H1 (cell line): ENCODE data around the gene STXBP4. TPM values are rescaled to one million over a fixed set of nuclear protein-coding genes. Genes with fewer than 3 reads are reported as not detected.

Source experiments
- CTCF ChIA-PET: fragments of 300-600 bp; sonication (Branson Sonifier 250); formaldehyde crosslinking; loops from one replicate; lab custom pipeline; 2021; ENCODE audit not compliant: partially characterized antibody; lab: Charles Lee
- POLR2A ChIA-PET: fragments of 300-600 bp; sonication (Branson Sonifier 250); formaldehyde crosslinking; loops from one replicate; lab custom pipeline; 2021; ENCODE audit warnings: inconsistent platforms; ENCODE audit not compliant: partially characterized antibody; lab: Charles Lee
- DNase-seq, 2 experiments: peaks; one replicate each; pipeline versions ENCODE4 v3.0.0 to v3.0.0-alpha.2; 2010 to 2022; ENCODE audit warnings: low spot score in 2 of 2, low read depth in 1 of 2, mixed read lengths in 1 of 2
- FAIRE-seq: peaks from 2 replicates; lab custom pipeline; 2011; peaks lifted over from hg19 to GRCh38; lab: Jason Lieb, UNC
- H2AFZ ChIP-seq: 2 replicates; pipeline ENCODE4 v1.8.1; 2012; ENCODE audit warnings: low read length, inconsistent platforms
- H2AK5ac ChIP-seq: 2 replicates; pipeline ENCODE4 v1.6.1; 2013; ENCODE audit warnings: low read depth, low read length
- H2BK120ac ChIP-seq: replicated peaks from 2 replicates; pipeline ENCODE3; 2013; ENCODE audit warnings: low read depth, low read length, inconsistent platforms
- H2BK12ac ChIP-seq: 2 replicates; pipeline ENCODE4 v1.6.1; 2013; ENCODE audit warnings: low read depth, low read length
- H2BK15ac ChIP-seq: 2 replicates; pipeline ENCODE4 v1.6.1; 2013; ENCODE audit warnings: low read length
- H2BK20ac ChIP-seq: 2 replicates; pipeline ENCODE4 v1.6.1; 2013; ENCODE audit warnings: low read length
- H2BK5ac ChIP-seq: 2 replicates; pipeline ENCODE4 v1.6.1; 2013; ENCODE audit warnings: low read depth, low read length
- H3K14ac ChIP-seq: 2 replicates; pipeline ENCODE4 v1.6.1; 2013; ENCODE audit warnings: inconsistent platforms; ENCODE audit not compliant: insufficient read length
- H3K18ac ChIP-seq: 2 replicates; pipeline ENCODE4 v1.6.1; 2013; ENCODE audit warnings: low read length; ENCODE audit errors: extremely low read depth
- H3K23ac ChIP-seq: 2 replicates; pipeline ENCODE4 v1.6.1; 2013; ENCODE audit warnings: inconsistent platforms; ENCODE audit not compliant: insufficient read length
- H3K23me2 ChIP-seq: 2 replicates; pipeline ENCODE4 v1.6.1; 2013; ENCODE audit warnings: low read depth, low read length
- H3K27ac ChIP-seq: 2 replicates; pipeline ENCODE4 v1.6.1; 2011; ENCODE audit warnings: low read depth, low read length, inconsistent platforms
- H3K27me3 ChIP-seq, 4 experiments: replicated peaks in 1 of 4; 1 replicate in 1 of 4; 2 replicates in 3 of 4; pipeline versions ENCODE4 v1.6.1 to v1.8.1; 2011 to 2013; ENCODE audit warnings: low read length in 3 of 4, mild to moderate bottlenecking in 3 of 4, inconsistent platforms in 2 of 4, mixed read lengths in 2 of 4, moderate library complexity in 1 of 4; ENCODE audit not compliant: control insufficient read depth in 3 of 4, insufficient read depth in 3 of 4; ENCODE audit errors: extremely low read depth in 1 of 4
- H3K36me3 ChIP-seq, 4 experiments: 2 replicates each; pipeline versions ENCODE4 v1.6.1 to v1.8.1; 2011 to 2013; ENCODE audit warnings: mild to moderate bottlenecking in 4 of 4, low read length in 3 of 4, moderate library complexity in 2 of 4, control low read depth in 1 of 4, inconsistent platforms in 1 of 4; ENCODE audit not compliant: insufficient read depth in 4 of 4, control insufficient read depth in 2 of 4
- H3K4ac ChIP-seq: replicated peaks from 2 replicates; pipeline ENCODE3; 2013; ENCODE audit warnings: low read length, low read depth, mixed read lengths, inconsistent platforms; ENCODE audit not compliant: insufficient read length
- H3K4me1 ChIP-seq, 4 experiments: replicated peaks in 1 of 4; 1 replicate in 1 of 4; 2 replicates in 3 of 4; pipeline versions ENCODE4 v1.6.1 to v1.8.1; 2011 to 2013; ENCODE audit warnings: low read length in 3 of 4, inconsistent platforms in 2 of 4, mixed read lengths in 1 of 4; ENCODE audit not compliant: insufficient read depth in 4 of 4, control insufficient read depth in 3 of 4
- H3K4me2 ChIP-seq, 2 experiments: 2 replicates each; pipeline versions ENCODE4 v1.6.1 to v1.8.1; 2011 to 2013; ENCODE audit warnings: low read depth in 2 of 2, low read length in 2 of 2, control low read depth in 1 of 2, inconsistent platforms in 1 of 2, mild to moderate bottlenecking in 1 of 2; ENCODE audit not compliant: insufficient read depth in 1 of 2
- H3K4me3 ChIP-seq, 4 experiments: fragments of 200-600, 300-600 bp in 1 of 4; sonication (generic), shearing (Covaris generic), sonication (Bioruptor Twin) in 1 of 4; 2 replicates each; pipeline versions ENCODE4 v1.5.1 to v1.8.1; 2011 to 2016; ENCODE audit warnings: low read length in 4 of 4, low read depth in 3 of 4, control low read depth in 2 of 4, inconsistent platforms in 2 of 4, mild to moderate bottlenecking in 2 of 4, mixed read lengths in 1 of 4, moderate library complexity in 1 of 4; ENCODE audit not compliant: insufficient read depth in 2 of 4; ENCODE audit errors: extremely low read depth in 1 of 4
- H3K56ac ChIP-seq: replicated peaks from 2 replicates; pipeline ENCODE3; 2013; ENCODE audit warnings: low read depth, mild to moderate bottlenecking, mixed read lengths, low read length, inconsistent platforms; ENCODE audit not compliant: insufficient read length
- H3K79me1 ChIP-seq: 2 replicates; pipeline ENCODE4 v1.6.1; 2013; ENCODE audit warnings: low read depth, low read length, control low read depth
- H3K79me2 ChIP-seq, 2 experiments: 2 replicates each; pipeline versions ENCODE4 v1.6.1 to v1.8.1; 2012 to 2013; ENCODE audit warnings: low read length in 2 of 2, mild to moderate bottlenecking in 2 of 2, inconsistent platforms in 1 of 2; ENCODE audit not compliant: insufficient read depth in 2 of 2, control insufficient read depth in 1 of 2
- H3K9ac ChIP-seq, 4 experiments: replicated peaks in 1 of 4; 1 replicate in 1 of 4; 2 replicates in 3 of 4; pipeline versions ENCODE4 v1.6.1 to v1.8.1; 2011 to 2013; ENCODE audit warnings: low read depth in 3 of 4, low read length in 3 of 4, control low read depth in 2 of 4, mild to moderate bottlenecking in 2 of 4, moderate library complexity in 2 of 4, inconsistent platforms in 1 of 4; ENCODE audit errors: extremely low read depth in 1 of 4
- H3K9me3 ChIP-seq, 2 experiments: 2 replicates each; pipeline versions ENCODE4 v1.6.1 to v1.8.1; 2012 to 2013; ENCODE audit warnings: mild to moderate bottlenecking in 2 of 2, moderate library complexity in 2 of 2, control low read depth in 1 of 2, inconsistent platforms in 1 of 2, low read depth in 1 of 2, low read length in 1 of 2, mixed read lengths in 1 of 2; ENCODE audit not compliant: insufficient read depth in 2 of 2
- H4K20me1 ChIP-seq, 2 experiments: replicated peaks in 1 of 2; 2 replicates each; pipeline versions ENCODE3 to v1.8.1; 2011 to 2013; ENCODE audit warnings: inconsistent platforms in 2 of 2, low read length in 2 of 2, mild to moderate bottlenecking in 1 of 2; ENCODE audit not compliant: insufficient read depth in 2 of 2, control insufficient read depth in 1 of 2
- H4K5ac ChIP-seq: 2 replicates; pipeline ENCODE4 v1.6.1; 2013; ENCODE audit warnings: low read length, low read depth, mixed read lengths, inconsistent platforms; ENCODE audit not compliant: insufficient read length
- H4K8ac ChIP-seq: 2 replicates; pipeline ENCODE4 v1.8.0; 2013; ENCODE audit warnings: mild to moderate bottlenecking, moderate library complexity, low read length, inconsistent platforms; ENCODE audit not compliant: insufficient read depth; ENCODE audit errors: extremely low read depth
- H4K91ac ChIP-seq: replicated peaks from 2 replicates; pipeline ENCODE3; 2013; ENCODE audit warnings: low read length, mixed read lengths, inconsistent platforms; ENCODE audit not compliant: insufficient read length
- ASH2L ChIP-seq: fragments of 200-600, 300-600 bp; sonication (generic); IDR thresholded peaks from one replicate; pipeline ENCODE4 v1.7.1; 2017; ENCODE audit warnings: low read length
- BCL11A ChIP-seq, 2 experiments: IDR thresholded peaks; one replicate each; pipeline ENCODE4 v1.6.1; 2011; ENCODE audit warnings: low read depth in 2 of 2, low read length in 2 of 2, mild to moderate bottlenecking in 2 of 2
- BRCA1 ChIP-seq: IDR thresholded peaks from 2 replicates; pipeline ENCODE4 v1.6.1; 2012; ENCODE audit warnings: low read depth, low read length, improper control_type of control experiment
- GABPA ChIP-seq: IDR thresholded peaks from 2 replicates; pipeline ENCODE4 v1.6.1; 2011; ENCODE audit warnings: mild to moderate bottlenecking, low read length, moderate library complexity, borderline replicate concordance; ENCODE audit not compliant: insufficient read depth
- KDM5A ChIP-seq: fragments of 200-600 bp; IDR thresholded peaks from 2 replicates; pipeline ENCODE4 v1.7.1; 2012; ENCODE audit warnings: mild to moderate bottlenecking, low read length, inconsistent platforms, mixed read lengths
- POU5F1 ChIP-seq: IDR thresholded peaks from 2 replicates; pipeline ENCODE4 v1.6.1; 2011; ENCODE audit warnings: low read depth, mild to moderate bottlenecking, low read length, moderate library complexity
- RNF2 ChIP-seq: fragments of 200-900, 300-1000 bp; sonication (generic); IDR thresholded peaks from 2 replicates; pipeline ENCODE4 v1.7.1; 2016; ENCODE audit warnings: borderline replicate concordance, low read depth, mild to moderate bottlenecking, antibody characterized with exemption, low read length; ENCODE audit not compliant: poor library complexity, severe bottlenecking; ENCODE audit errors: missing control alignments
- RXRA ChIP-seq: IDR thresholded peaks from 2 replicates; pipeline ENCODE4 v1.6.1; 2011; ENCODE audit warnings: low read depth, mild to moderate bottlenecking, low read length, moderate library complexity; ENCODE audit not compliant: insufficient read depth
- SAP30 ChIP-seq: fragments of 300-600 bp; sonication (generic); IDR thresholded peaks from 2 replicates; pipeline ENCODE4 v1.7.1; 2012; ENCODE audit warnings: low read length, moderate library complexity, mild to moderate bottlenecking, inconsistent platforms; ENCODE audit not compliant: insufficient read depth, insufficient replicate concordance
- SRF ChIP-seq: IDR thresholded peaks from 2 replicates; pipeline ENCODE4 v1.6.1; 2011; ENCODE audit warnings: mild to moderate bottlenecking, low read depth, low read length, moderate library complexity
- TBP ChIP-seq: IDR thresholded peaks from 2 replicates; pipeline ENCODE4 v1.6.1; 2011; ENCODE audit warnings: low read depth, low read length, improper control_type of control experiment
- USF2 ChIP-seq: IDR thresholded peaks from 2 replicates; pipeline ENCODE4 v1.6.1; 2011; ENCODE audit warnings: low read length, improper control_type of control experiment
- YY1 ChIP-seq: IDR thresholded peaks from 2 replicates; pipeline ENCODE4 v1.6.1; 2011; ENCODE audit warnings: low read depth, mild to moderate bottlenecking, low read length
- ZNF274 ChIP-seq: IDR thresholded peaks from 2 replicates; pipeline ENCODE4 v1.7.0; 2012; ENCODE audit warnings: low read length, borderline replicate concordance; ENCODE audit errors: extremely low read depth
- polyA plus RNA-seq, 7 experiments: library from polyadenylated mRNA; depleted of rRNA in 3 of 7; stranded (reverse) in 5 of 7; unstranded in 2 of 7; fragments of >200 nt in 5 of 7; fragments of 200-250 nt in 2 of 7; gene quantifications; 1 replicate in 5 of 7; 2 replicates in 1 of 7; 4 replicates in 1 of 7; pipeline versions ENCODE4 v1.2.1 to v1.2.3, GENCODE V29; 2011 to 2013; ENCODE audit warnings: missing spikeins in 2 of 7, mixed read lengths in 2 of 7
- total RNA-seq: library from RNA; stranded (reverse); fragmentation: NEBNext Ultra II Directional; extraction: Animal tissue kit (Norgen Biotek cat#: 25700); gene quantifications from 2 replicates; pipeline ENCODE4 v1.2.1, GENCODE V29; 2021

Gene STXBP4
- total and polyA plus RNA-seq, 2 of the 8 experiments (the other 6 are each of a cell fraction or from before 2014, with no cell fraction given) = 3.2 to 18.5 TPM

DNA sequence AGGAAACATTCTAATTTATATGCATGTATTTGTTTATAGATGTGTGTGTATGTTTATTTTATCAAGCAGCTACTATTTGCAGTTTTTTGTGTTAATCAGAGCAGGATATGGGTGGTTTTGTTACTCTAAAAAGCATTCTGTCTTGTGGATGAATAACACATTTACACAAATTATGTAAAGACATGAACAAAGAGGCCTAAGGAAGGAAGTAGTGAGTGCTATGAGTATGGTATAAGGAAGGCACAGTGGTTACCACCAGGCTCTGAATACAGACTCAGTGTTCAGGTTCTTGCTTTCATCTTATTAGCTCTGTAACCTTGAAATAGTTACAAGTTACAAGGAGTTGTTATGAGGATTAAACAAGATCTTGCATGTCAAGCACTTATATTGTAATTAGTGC lies 33.9 kb downstream of the STXBP4 start:
- CTCF ChIA-PET = interaction anchor here (0.6 to 6.7 kb wide), 2 partner anchors 8 to 742 kb away, joined by 3 to 107 read pairs; no protein-coding TSS in a partner anchor
- H4K8ac ChIP-seq = no peak overlapping the region
- H3K9ac ChIP-seq = no peak overlapping the region
- H2AFZ ChIP-seq = no peak overlapping the region
- H3K18ac ChIP-seq = no peak overlapping the region
- no peaks in the 10 kb centered on the region for H3K9me3 ChIP-seq
- DNase-seq (no peak), FAIRE-seq (no peak)
- H3K56ac ChIP-seq = no peak overlapping the region
- no peak overlapping the region for H2BK12ac ChIP-seq
- H3K27me3 ChIP-seq = no peaks in the 10 kb centered on the region
- no peak overlapping the region for H3K4me3 ChIP-seq
- no peaks in the 10 kb centered on the region for H3K4me1 ChIP-seq
- H3K36me3 ChIP-seq = peaks cover 0 to 7% (median 0%) of the 10 kb centered on the region in 4 experiments; a peak in 1 of 8 replicates
- POLR2A ChIA-PET = no interaction called here
- no peak overlapping the region for H2BK20ac ChIP-seq
- no peaks in the 10 kb centered on the region for H3K79me1 ChIP-seq
- no peak overlapping the region for H3K27ac ChIP-seq
- H3K23ac ChIP-seq = no peak overlapping the region
- no peak overlapping the region for H3K4ac ChIP-seq
- no peak overlapping the region for H3K4me2 ChIP-seq
- no peaks in the 10 kb centered on the region for H3K23me2 ChIP-seq
- H4K91ac ChIP-seq = no peak overlapping the region
- no peak overlapping the region for H3K14ac ChIP-seq
- H4K5ac ChIP-seq = no peak overlapping the region
- H2BK5ac ChIP-seq = no peak overlapping the region
- no peaks in the 10 kb centered on the region for H3K79me2 ChIP-seq
- no peak overlapping the region for H2BK120ac ChIP-seq
- H2BK15ac ChIP-seq = no peak overlapping the region
- no peaks in the 10 kb centered on the region for H4K20me1 ChIP-seq
- H2AK5ac ChIP-seq = no peak overlapping the region
- no peak for TF ChIP-seq BCL11A (IDR thresholded peaks at IDR 0.05; ENCODE audit: low read depth in 2 of 2, low read length in 2 of 2)
- no peak for TF ChIP-seq TBP
- no peak for TF ChIP-seq USF2
- TF ChIP-seq GABPA = no peak
- no peak for TF ChIP-seq ZNF274
- no peak for TF ChIP-seq RNF2
- no peak for TF ChIP-seq POU5F1
- no peak for TF ChIP-seq KDM5A
- TF ChIP-seq RXRA = no peak
- TF ChIP-seq YY1 = no peak
- TF ChIP-seq SAP30 = no peak
- no peak for TF ChIP-seq ASH2L
- TF ChIP-seq BRCA1 = no peak
- TF ChIP-seq SRF = no peak
